Activated naive CD4-positive, alpha-beta T cell treated with anti-CD3 and anti-CD28 coated beads, Interleukin-2, amount 50 U/mL, for 24 hours (primary cell): ENCODE data around the gene DTX4.

Source experiments
- H3K27ac Mint-ChIP-seq: one replicate; pipeline ENCODE4 v1.8.0; 2021; ENCODE audit warnings: mild to moderate bottlenecking, mixed read lengths
- H3K27me3 Mint-ChIP-seq: one replicate; pipeline ENCODE4 v1.8.0; 2021; ENCODE audit warnings: mixed read lengths
- H3K36me3 Mint-ChIP-seq: one replicate; pipeline ENCODE4 v1.8.0; 2021; ENCODE audit warnings: mixed read lengths
- H3K4me1 Mint-ChIP-seq: one replicate; pipeline ENCODE4 v1.8.0; 2021; ENCODE audit warnings: mixed read lengths
- H3K4me3 Mint-ChIP-seq: one replicate; pipeline ENCODE4 v1.8.0; 2021; ENCODE audit warnings: mild to moderate bottlenecking, mixed read lengths
- H3K9me3 Mint-ChIP-seq: one replicate; pipeline ENCODE4 v1.8.0; 2021; ENCODE audit warnings: mixed read lengths

DTX4 gene

GRCh38 chr11:59216641-59217564 is 45.0 kb downstream of the DTX4 start:
- peak overlapping the region; percentile 17 for H3K27ac Mint-ChIP-seq
- no peak overlapping the region for H3K4me3 Mint-ChIP-seq
- H3K27me3 Mint-ChIP-seq, result peaks cover 3% of the 10 kb centered on the region
- H3K36me3 Mint-ChIP-seq, result no peaks in the 10 kb centered on the region
- H3K9me3 Mint-ChIP-seq, result no peaks in the 10 kb centered on the region
- peaks cover 13% of the 10 kb centered on the region for H3K4me1 Mint-ChIP-seq

- no peak overlapping the region for H3K27ac Mint-ChIP-seq
Measured at GRCh38 chr11:59218319-59218718, 46.4 kb downstream of the DTX4 start.

DNA sequence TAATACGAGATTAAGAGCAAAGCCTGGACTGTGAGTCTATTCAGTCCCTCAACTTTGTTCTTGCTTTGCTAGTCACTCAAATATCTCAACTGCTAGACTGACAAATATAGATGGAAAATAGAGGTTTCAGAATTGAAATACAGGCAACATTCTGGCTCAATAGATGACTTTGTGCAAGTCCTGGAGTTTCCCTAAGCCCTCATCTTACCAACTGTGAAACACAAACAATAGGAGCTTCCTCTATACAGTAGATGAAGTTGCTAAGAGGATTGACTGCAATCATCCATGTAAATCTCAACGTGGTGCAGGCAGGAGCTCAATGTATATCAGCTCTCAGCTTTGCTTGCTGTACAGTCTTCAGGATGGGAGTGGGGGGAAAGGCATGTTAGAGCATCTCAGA is 47.0 kb downstream of the DTX4 start:
- peaks cover 1% of the 10 kb centered on the region for H3K27me3 Mint-ChIP-seq

More at GRCh38 chr11:59218319-59218718, 46.4 kb downstream of the DTX4 start:
- no peaks in the 10 kb centered on the region for H3K36me3 Mint-ChIP-seq
- H3K9me3 Mint-ChIP-seq, result no peaks in the 10 kb centered on the region
- no peak overlapping the region for H3K4me3 Mint-ChIP-seq
- H3K27me3 Mint-ChIP-seq, result peaks cover 1% of the 10 kb centered on the region
- peaks cover 13% of the 10 kb centered on the region for H3K4me1 Mint-ChIP-seq

GRCh38 chr11:59219836-59220235 is 47.9 kb downstream of the DTX4 start:
- H3K4me3 Mint-ChIP-seq, result no peak overlapping the region
- H3K36me3 Mint-ChIP-seq, result no peaks in the 10 kb centered on the region
- H3K4me1 Mint-ChIP-seq, result peaks cover 19% of the 10 kb centered on the region
- H3K27me3 Mint-ChIP-seq, result peaks cover 1% of the 10 kb centered on the region
- H3K27ac Mint-ChIP-seq, result no peak overlapping the region
- no peaks in the 10 kb centered on the region for H3K9me3 Mint-ChIP-seq

More for the DNA sequence above, 47.0 kb downstream of the DTX4 start:
- H3K27ac Mint-ChIP-seq, result no peak overlapping the region
- H3K9me3 Mint-ChIP-seq, result no peaks in the 10 kb centered on the region
- no peak overlapping the region for H3K4me3 Mint-ChIP-seq
- H3K4me1 Mint-ChIP-seq, result peaks cover 16% of the 10 kb centered on the region
- no peaks in the 10 kb centered on the region for H3K36me3 Mint-ChIP-seq

DNA sequence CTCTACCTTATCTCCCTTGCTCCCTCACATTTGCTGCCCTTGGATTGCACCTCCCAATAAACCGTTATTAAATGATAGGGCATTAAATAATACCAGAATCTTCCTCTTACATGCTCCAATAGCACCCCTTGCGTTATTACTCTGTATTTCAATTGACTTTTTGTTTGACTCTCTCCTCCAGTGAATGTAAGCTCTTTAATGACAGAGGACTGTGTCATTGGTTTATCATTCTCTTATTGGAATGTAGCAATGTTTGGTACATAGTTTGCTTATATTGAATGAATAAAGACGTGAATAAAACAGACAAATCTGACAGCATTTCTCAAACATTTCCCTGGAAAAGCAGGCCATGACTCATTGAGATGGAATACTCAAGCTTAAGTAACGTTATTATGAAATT is 49.5 kb downstream of the DTX4 start:
- Mint-ChIP-seq H3K4me1 (peaks cover 19% of the 10 kb centered on the region), H3K4me3 (no peak overlapping the region), H3K27ac (no peak overlapping the region), H3K36me3 (no peaks in the 10 kb centered on the region), H3K27me3 (no peaks in the 10 kb centered on the region), H3K9me3 (no peaks in the 10 kb centered on the region)

DNA sequence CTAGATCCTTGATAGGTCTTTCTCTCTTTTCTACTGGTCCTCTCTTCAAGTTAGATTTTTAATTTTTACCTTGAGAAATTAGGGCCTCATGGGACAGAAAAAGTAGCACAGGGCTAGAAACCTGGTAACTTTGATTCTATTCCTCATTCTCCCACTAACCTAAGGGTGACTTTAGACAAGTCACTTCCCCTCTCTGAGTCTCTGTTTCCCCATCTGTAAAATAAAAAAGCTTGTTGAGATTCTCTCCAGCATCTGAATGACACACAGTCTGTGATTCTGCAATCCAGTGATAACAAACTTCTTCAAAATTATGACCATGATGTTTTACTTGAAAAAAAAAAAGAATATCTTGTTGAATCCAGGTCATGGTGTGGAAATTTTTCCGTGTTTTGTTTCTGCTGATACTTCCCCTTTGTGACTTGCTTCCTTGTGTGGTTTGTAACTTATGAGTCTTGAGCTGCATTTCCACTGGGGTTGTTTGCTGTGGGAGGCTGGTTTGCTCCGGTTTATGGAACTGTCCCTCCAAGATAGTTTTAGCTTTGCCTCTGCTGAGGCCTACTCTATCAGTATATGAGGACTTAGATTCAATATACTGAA is 50.6 kb downstream of the DTX4 start:
- Mint-ChIP-seq H3K27ac (no peak overlapping the region), H3K36me3 (no peaks in the 10 kb centered on the region), H3K4me3 (no peak overlapping the region), H3K4me1 (peaks cover 9% of the 10 kb centered on the region), H3K9me3 (no peaks in the 10 kb centered on the region), H3K27me3 (no peaks in the 10 kb centered on the region)

DNA sequence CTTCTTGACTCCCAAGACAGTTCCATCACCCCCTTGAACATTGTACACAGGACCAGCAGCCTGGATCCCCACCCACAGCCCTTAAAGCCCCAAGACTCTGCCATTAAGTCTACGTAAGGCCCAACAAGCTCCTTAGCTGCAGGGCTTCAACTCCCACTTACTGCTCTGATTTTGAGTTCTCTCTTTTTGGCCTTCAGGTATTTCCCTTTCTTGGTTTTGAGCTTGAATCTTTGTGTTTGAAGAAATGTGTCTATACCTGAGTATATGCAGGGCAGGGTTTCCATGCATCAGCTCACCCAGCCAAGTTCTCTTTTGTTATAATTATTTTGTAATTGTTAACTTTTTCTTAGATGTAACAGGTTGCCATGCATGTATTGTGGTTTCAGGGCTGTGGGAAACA is 51.2 kb downstream of the DTX4 start:
- H3K4me1 Mint-ChIP-seq, result peaks cover 6% of the 10 kb centered on the region
- H3K4me3 Mint-ChIP-seq, result no peak overlapping the region
- no peak overlapping the region for H3K27ac Mint-ChIP-seq
- no peaks in the 10 kb centered on the region for H3K36me3 Mint-ChIP-seq
- H3K27me3 Mint-ChIP-seq, result no peaks in the 10 kb centered on the region
- no peaks in the 10 kb centered on the region for H3K9me3 Mint-ChIP-seq

GRCh38 chr11:59223611-59224010 is 51.7 kb downstream of the DTX4 start:
- Mint-ChIP-seq H3K9me3 (no peaks in the 10 kb centered on the region), H3K4me1 (peaks cover 6% of the 10 kb centered on the region), H3K36me3 (no peaks in the 10 kb centered on the region), H3K27me3 (no peaks in the 10 kb centered on the region), H3K27ac (no peak overlapping the region), H3K4me3 (no peak overlapping the region)

- H3K4me1 Mint-ChIP-seq, result peaks cover 6% of the 10 kb centered on the region
- H3K36me3 Mint-ChIP-seq, result no peaks in the 10 kb centered on the region
- no peaks in the 10 kb centered on the region for H3K9me3 Mint-ChIP-seq
- peaks cover under 1% of the 10 kb centered on the region for H3K27me3 Mint-ChIP-seq
- H3K27ac Mint-ChIP-seq, result no peak overlapping the region
- no peak overlapping the region for H3K4me3 Mint-ChIP-seq
Measured at GRCh38 chr11:59224351-59224928, 52.5 kb downstream of the DTX4 start.

- Mint-ChIP-seq H3K9me3 (no peaks in the 10 kb centered on the region), H3K4me1 (peaks cover 6% of the 10 kb centered on the region), H3K27ac (no peak overlapping the region), H3K36me3 (no peaks in the 10 kb centered on the region), H3K27me3 (peaks cover 3% of the 10 kb centered on the region), H3K4me3 (no peak overlapping the region)
Measured at GRCh38 chr11:59225017-59225416, 53.1 kb downstream of the DTX4 start.

GRCh38 chr11:59226396-59226795 is 54.5 kb downstream of the DTX4 start:
- H3K9me3 Mint-ChIP-seq, result peaks cover 5% of the 10 kb centered on the region
- H3K27ac Mint-ChIP-seq, result no peak overlapping the region
- H3K36me3 Mint-ChIP-seq, result peaks cover 3% of the 10 kb centered on the region
- no peak overlapping the region for H3K4me3 Mint-ChIP-seq
- peaks cover 6% of the 10 kb centered on the region for H3K4me1 Mint-ChIP-seq
- peaks cover 10% of the 10 kb centered on the region for H3K27me3 Mint-ChIP-seq

- Mint-ChIP-seq H3K36me3 (peaks cover 2% of the 10 kb centered on the region), H3K4me3 (no peak overlapping the region), H3K4me1 (no peaks in the 10 kb centered on the region), H3K27me3 (peaks cover 5% of the 10 kb centered on the region), H3K9me3 (peaks cover 18% of the 10 kb centered on the region), H3K27ac (no peak overlapping the region)
Measured at GRCh38 chr11:59240322-59240721, 68.4 kb downstream of the DTX4 start.

- H3K27me3 Mint-ChIP-seq, result peaks cover 1% of the 10 kb centered on the region
- H3K27ac Mint-ChIP-seq, result no peak overlapping the region
Measured at GRCh38 chr11:59243633-59244032, 71.7 kb downstream of the DTX4 start.

DNA sequence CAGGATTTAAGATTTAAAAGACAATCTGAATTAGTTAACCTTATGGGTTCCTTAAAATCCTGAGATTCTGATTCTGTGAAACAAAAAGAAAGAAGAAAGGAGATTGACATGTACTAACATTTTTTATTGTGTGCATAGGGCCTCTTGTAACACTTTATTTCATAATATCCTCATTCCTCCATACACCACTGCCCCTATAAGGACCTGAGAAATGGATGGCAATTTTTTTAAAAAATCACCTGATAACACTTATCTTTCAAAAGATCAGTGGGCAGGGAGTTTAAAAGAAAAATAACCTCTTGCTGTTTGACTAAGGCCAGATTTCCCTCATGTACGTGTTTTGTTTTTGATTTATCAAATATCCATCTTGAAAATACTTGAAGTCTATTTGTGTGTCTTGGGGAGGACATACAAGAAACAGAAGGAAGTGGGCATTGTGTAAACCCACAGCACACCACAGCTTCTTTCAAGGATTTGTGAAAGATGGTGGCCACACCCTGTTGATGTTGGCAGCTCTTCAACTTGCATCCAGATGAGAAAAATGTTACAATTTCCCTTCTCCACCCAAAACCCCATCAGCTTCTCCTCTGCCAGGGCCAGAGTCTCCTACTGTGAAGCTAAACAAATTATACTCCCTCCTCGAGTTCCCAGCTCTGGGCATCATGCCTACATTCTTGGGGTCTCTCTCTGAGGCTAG is 75.7 kb downstream of the DTX4 start:
- peaks cover 24% of the 10 kb centered on the region for H3K4me1 Mint-ChIP-seq
- no peaks in the 10 kb centered on the region for H3K9me3 Mint-ChIP-seq
- H3K27me3 Mint-ChIP-seq, result peaks cover 1% of the 10 kb centered on the region
- no peaks in the 10 kb centered on the region for H3K36me3 Mint-ChIP-seq
- H3K27ac Mint-ChIP-seq, result no peak overlapping the region
- H3K4me3 Mint-ChIP-seq, result no peak overlapping the region

More at GRCh38 chr11:59243633-59244032, 71.7 kb downstream of the DTX4 start:
- peaks cover 2% of the 10 kb centered on the region for H3K36me3 Mint-ChIP-seq
- peaks cover 6% of the 10 kb centered on the region for H3K9me3 Mint-ChIP-seq
- peaks cover 21% of the 10 kb centered on the region for H3K4me1 Mint-ChIP-seq
- H3K4me3 Mint-ChIP-seq, result no peak overlapping the region

GRCh38 chr11:59249535-59249934 is 77.6 kb downstream of the DTX4 start:
- Mint-ChIP-seq H3K4me3 (no peak overlapping the region), H3K4me1 (peaks cover 24% of the 10 kb centered on the region), H3K27me3 (peaks cover under 1% of the 10 kb centered on the region), H3K27ac (no peak overlapping the region), H3K36me3 (no peaks in the 10 kb centered on the region), H3K9me3 (no peaks in the 10 kb centered on the region)
